HG03432 (cell line): ENCODE measurements around the gene BMPR1B.
"Not testable (repeated sequence)": the region's sequence is repeated elsewhere in the genome, so short reads cannot be mapped to it uniquely, and the experiment has no call there.

Source experiments
- ATAC-seq: cut with Tn5 transposase; IDR thresholded peaks from one replicate; pipeline ENCODE4 v1.9.1; 2021; ENCODE audit warnings: mild to moderate bottlenecking, moderate library complexity; ENCODE audit not compliant: unreplicated experiment

BMPR1B gene

GRCh38 chr4:95122001-95122400 is 364.2 kb downstream of the BMPR1B start:
- ATAC-seq = no peak

GRCh38 chr4:95124906-95125504 is 367.2 kb downstream of the BMPR1B start:
- no peak for ATAC-seq

GRCh38 chr4:95129031-95129430 is 371.3 kb downstream of the BMPR1B start:
- no peak for ATAC-seq

GRCh38 chr4:95129821-95130311 is 372.1 kb downstream of the BMPR1B start:
- no peak for ATAC-seq

GRCh38 chr4:95134016-95134415 is 376.3 kb downstream of the BMPR1B start:
- ATAC-seq = not testable (repeated sequence)

- ATAC-seq = not testable (repeated sequence)
Measured at GRCh38 chr4:95139424-95139823, 381.7 kb downstream of the BMPR1B start.

- no peak for ATAC-seq
Measured at GRCh38 chr4:95141361-95141760, 383.6 kb downstream of the BMPR1B start.

- no peak for ATAC-seq
Measured at GRCh38 chr4:95142932-95143331, 385.2 kb downstream of the BMPR1B start.

GRCh38 chr4:95151255-95151654 is 393.5 kb downstream of the BMPR1B start:
- no peak for ATAC-seq

GRCh38 chr4:95153182-95153581 is 395.4 kb downstream of the BMPR1B start:
- no peak for ATAC-seq

GRCh38 chr4:95155759-95156451 is 398.1 kb downstream of the BMPR1B start:
- ATAC-seq = peak; percentile 79

- ATAC-seq = no peak
Measured at GRCh38 chr4:95156452-95156765, 398.7 kb downstream of the BMPR1B start.

- ATAC-seq = no peak
Measured at GRCh38 chr4:95157596-95157995, 399.8 kb downstream of the BMPR1B start.

GRCh38 chr4:95158045-95158444 is 400.3 kb downstream of the BMPR1B start:
- ATAC-seq = no peak

- ATAC-seq = no peak
Measured at GRCh38 chr4:95158626-95159025, 400.9 kb downstream of the BMPR1B start.

GRCh38 chr4:95159384-95159783 is 401.6 kb downstream of the BMPR1B start:
- ATAC-seq = no peak

GRCh38 chr4:95161781-95162469 is 404.2 kb downstream of the BMPR1B start:
- ATAC-seq = no peak

GRCh38 chr4:95162867-95163266 is 405.1 kb downstream of the BMPR1B start:
- no peak for ATAC-seq

- peak; percentile 80 for ATAC-seq
Measured at GRCh38 chr4:95165926-95166524, 408.3 kb downstream of the BMPR1B start.

- ATAC-seq = no peak
Measured at GRCh38 chr4:95167805-95168204, 410.1 kb downstream of the BMPR1B start.

- no peak for ATAC-seq
Measured at GRCh38 chr4:95170176-95170575, 412.4 kb downstream of the BMPR1B start.

- ATAC-seq = not testable (repeated sequence)
Measured at GRCh38 chr4:95171377-95171776, 413.6 kb downstream of the BMPR1B start.
